GM12878 (cell line): ENCODE measurements around the gene KIF20B. TPM values are rescaled to one million over a fixed set of nuclear protein-coding genes. Genes with fewer than 3 reads are reported as not detected.

Source experiments
- ATAC-seq: fragments of 200-7000 bp; cut with Tn5 transposase; 3 replicates; pipeline ENCODE4 v1.9.1; 2020; ENCODE audit warnings: mild to moderate bottlenecking, moderate library complexity
- BruUV-seq: library from RNA; stranded (reverse); fragments of 400-500 nt; replicated peaks from 2 replicates; lab custom pipeline; 2021; lab: Mats Ljungman, UMichigan
- CTCF ChIA-PET: fragments of 300-600 bp; sonication (Branson Sonifier 250); formaldehyde crosslinking; extraction: SDS; loops from one replicate; lab custom pipeline; 2021; ENCODE audit warnings: inconsistent platforms; lab: Yijun Ruan, JAX
- POLR2A ChIA-PET: fragments of 350-600 bp; formaldehyde crosslinking; extraction: SDS; loops from one replicate; lab custom pipeline; 2021; ENCODE audit warnings: inconsistent platforms; lab: Charles Lee
- RAD21 ChIA-PET: fragments of 300-600 bp; sonication (Branson Sonifier 250); formaldehyde crosslinking; loops from one replicate; lab custom pipeline; 2023; ENCODE audit warnings: antibody characterized with exemption; ENCODE audit not compliant: unreplicated experiment; lab: Charles Lee
- SMC1A ChIA-PET: fragments of 300-600 bp; sonication (Branson Sonifier 250); formaldehyde crosslinking; loops from one replicate; lab custom pipeline; 2023; ENCODE audit not compliant: unreplicated experiment, uncharacterized antibody; lab: Charles Lee
- DNase-seq: peaks from one replicate; pipeline ENCODE4 v3.0.0-alpha.2; 2011; ENCODE audit warnings: low read depth, low spot score
- FAIRE-seq: peaks from 3 replicates; lab custom pipeline; 2011; peaks lifted over from hg19 to GRCh38; lab: Jason Lieb, UNC
- H2AFZ ChIP-seq: 2 replicates; pipeline ENCODE4 v1.6.0; 2011; ENCODE audit warnings: low read depth, low read length, control low read depth; ENCODE audit not compliant: control insufficient read depth
- H3K27ac ChIP-seq: 2 replicates; pipeline ENCODE4 v1.5.1; 2011; ENCODE audit warnings: control low read depth; ENCODE audit not compliant: control insufficient read depth, insufficient read depth
- H3K27me3 ChIP-seq, 2 experiments: replicated peaks in 1 of 2; 2 replicates each; pipeline versions ENCODE4 v1.6.0 to v1.6.1; 2011; ENCODE audit warnings: low read length in 1 of 2; ENCODE audit not compliant: control insufficient read depth in 2 of 2, insufficient read depth in 2 of 2
- H3K36me3 ChIP-seq, 2 experiments: 2 replicates each; pipeline ENCODE4 v1.5.1; 2011; ENCODE audit warnings: low read length in 1 of 2; ENCODE audit not compliant: control insufficient read depth in 2 of 2, insufficient read depth in 2 of 2
- H3K4me1 ChIP-seq: 2 replicates; pipeline ENCODE4 v1.6.1; 2011; ENCODE audit warnings: mild to moderate bottlenecking, low read length, moderate library complexity, mixed read lengths; ENCODE audit not compliant: control insufficient read depth, insufficient read depth
- H3K4me2 ChIP-seq: 2 replicates; pipeline ENCODE4 v1.6.0; 2011; ENCODE audit warnings: control low read depth; ENCODE audit not compliant: control insufficient read depth, insufficient read depth
- H3K4me3 ChIP-seq: fragments of 200-600 bp; sonication (generic); 2 replicates; pipeline ENCODE4 v1.5.1; 2016
- H3K79me2 ChIP-seq: 2 replicates; pipeline ENCODE4 v1.6.0; 2011; ENCODE audit warnings: low read length; ENCODE audit not compliant: control insufficient read depth, insufficient read depth
- H3K9ac ChIP-seq: 2 replicates; pipeline ENCODE4 v1.8.0; 2011; ENCODE audit warnings: low read length, control low read depth, mixed read lengths; ENCODE audit not compliant: control insufficient read depth, insufficient read depth
- H3K9me3 ChIP-seq: replicated peaks from 3 replicates; pipeline ENCODE4 v1.5.1; 2011; ENCODE audit warnings: mild to moderate bottlenecking, low read length; ENCODE audit not compliant: control insufficient read depth, insufficient read depth
- H4K20me1 ChIP-seq: 2 replicates; pipeline ENCODE4 v1.6.0; 2011; ENCODE audit not compliant: control insufficient read depth, insufficient read depth
- E2F8 ChIP-seq: fragments of 450-650 bp; IDR thresholded peaks from 2 replicates; pipeline ENCODE4 v1.6.1; 2018; ENCODE audit warnings: mild to moderate bottlenecking, low read depth, moderate library complexity; ENCODE audit not compliant: partially characterized antibody
- LARP7 ChIP-seq: fragments of 450-650 bp; IDR thresholded peaks from 2 replicates; pipeline ENCODE4 v1.6.1; 2017; ENCODE audit warnings: mild to moderate bottlenecking
- MEF2A ChIP-seq: IDR thresholded peaks from 2 replicates; pipeline ENCODE4 v1.6.1; 2011; ENCODE audit warnings: low read depth, mild to moderate bottlenecking, low read length, moderate library complexity; ENCODE audit not compliant: insufficient read depth
- MEF2B ChIP-seq: fragments of 450-650 bp; IDR thresholded peaks from 2 replicates; pipeline ENCODE4 v1.6.1; 2018; ENCODE audit warnings: mild to moderate bottlenecking, moderate library complexity; ENCODE audit not compliant: partially characterized antibody, poor library complexity, severe bottlenecking
- MTA2 ChIP-seq: fragments of 450-650 bp; IDR thresholded peaks from 2 replicates; pipeline ENCODE4 v1.6.1; 2016; ENCODE audit warnings: low read depth, mild to moderate bottlenecking, moderate library complexity
- NFYB ChIP-seq: IDR thresholded peaks from 2 replicates; pipeline ENCODE4 v1.6.1; 2011; ENCODE audit warnings: low read depth, mild to moderate bottlenecking, low read length, improper control_type of control experiment, moderate library complexity; ENCODE audit not compliant: insufficient read depth
- NR2F1 ChIP-seq: fragments of 450-650 bp; conservative IDR thresholded peaks from 2 replicates; pipeline ENCODE4 v1.6.1; 2017; ENCODE audit warnings: mild to moderate bottlenecking
- RUNX3 ChIP-seq: IDR thresholded peaks from 2 replicates; pipeline ENCODE4 v1.6.1; 2012; ENCODE audit warnings: low read length, inconsistent platforms
- SUZ12 ChIP-seq: fragments of 200-600 bp; sonication (generic); IDR thresholded peaks from one replicate; pipeline ENCODE4 v1.6.1; 2018; ENCODE audit warnings: antibody characterized with exemption, mild to moderate bottlenecking; ENCODE audit not compliant: unreplicated experiment
- USF2 ChIP-seq: IDR thresholded peaks from 2 replicates; pipeline ENCODE4 v1.6.1; 2011; ENCODE audit warnings: low read depth, low read length, improper control_type of control experiment, borderline replicate concordance
- YBX1 ChIP-seq: fragments of 450-650 bp; IDR thresholded peaks from 2 replicates; pipeline ENCODE4 v1.6.1; 2016; ENCODE audit warnings: antibody characterized with exemption
- YY1 ChIP-seq: IDR thresholded peaks from 2 replicates; pipeline ENCODE4 v1.6.1; 2011; ENCODE audit warnings: low read depth, mild to moderate bottlenecking, low read length
- ZBTB4 ChIP-seq: fragments of 450-650 bp; formaldehyde crosslinking; IDR thresholded peaks from 2 replicates; pipeline ENCODE4 v1.4.0; 2022; ENCODE audit warnings: mild to moderate bottlenecking, moderate library complexity
- ZSCAN29 ChIP-seq: fragments of 450-650 bp; IDR thresholded peaks from 2 replicates; pipeline ENCODE4 v1.6.1; 2017; ENCODE audit warnings: mild to moderate bottlenecking, moderate library complexity
- whole genome bisulfite sequencing: methylation state at CpG from one replicate; pipeline ENCODE4 v1.1.6; 2016; ENCODE audit warnings: low lambda C conversion rate; ENCODE audit not compliant: insufficient replicate concordance, insufficient coverage; ENCODE audit errors: missing lambda C conversion rate; 5-methylcytosine and 5-hydroxymethylcytosine counted together
- in situ Hi-C: fragments of 300-500 bp; cut with MboI; formaldehyde crosslinking; loops from 9 replicates; pipeline ENCODE4 v1.14.3; 2018; ENCODE audit warnings: mixed read lengths
- intact Hi-C: fragments of 100-400 bp; cut with micrococcal nuclease; formaldehyde crosslinking; loops from one replicate; pipeline ENCODE4 v1.14.2; 2022; ENCODE audit not compliant: unreplicated experiment
- polyA plus RNA-seq, 11 experiments: library from polyadenylated mRNA; depleted of rRNA in 4 of 11; unstranded in 6 of 11; stranded (reverse) in 5 of 11; fragments of >200 nt; fragmentation: Nextera tagmentation in 4 of 11; fragmentation: Illumina TruSeq in 1 of 11; extraction: Ambion mirVana in 4 of 11; extraction: Trizol in 1 of 11; gene quantifications; 1 replicate in 1 of 11; 2 replicates in 10 of 11; pipeline versions ENCODE4 v1.2.1 to v1.2.3, GENCODE V29; 2011 to 2016; ENCODE audit warnings: inconsistent platforms in 2 of 11, missing spikeins in 2 of 11, low read depth in 1 of 11
- total RNA-seq, 4 experiments: library from RNA; depleted of rRNA in 3 of 4; stranded (reverse); fragments of >200 nt in 3 of 4; fragmentation: Illumina TruSeq in 1 of 4; extraction: Trizol in 1 of 4; gene quantifications; 2 replicates each; pipeline versions ENCODE4 v1.2.1 to v1.2.3, GENCODE V29; 2013 to 2021

KIF20B gene
- total and polyA plus RNA-seq, 10 of the 15 experiments (the other 5 are each of a cell fraction or from before 2014, with no cell fraction given): 15.6 to 67.7 (median 44.3) TPM

- H3K4me3 ChIP-seq: no peak overlapping the region
- no peak for FAIRE-seq
- CTCF ChIA-PET: no interaction called here
Measured at GRCh38 chr10:89750441-89750840, 49.1 kb downstream of the KIF20B start.

More at GRCh38 chr10:89750441-89750840, 49.1 kb downstream of the KIF20B start:
- H3K27me3 ChIP-seq: no peaks in the 10 kb centered on the region
- no peak overlapping the region for H3K9ac ChIP-seq
- H3K79me2 ChIP-seq: no peaks in the 10 kb centered on the region
- ATAC-seq (no peak), DNase-seq (no peak)
- H2AFZ ChIP-seq: no peak overlapping the region
- no peaks in the 10 kb centered on the region for H3K9me3 ChIP-seq
- no TSS peak for BruUV-seq
- H3K27ac ChIP-seq: no peak overlapping the region
- in situ Hi-C loops: no loop called here
- no peaks in the 10 kb centered on the region for H3K4me1 ChIP-seq
- H3K36me3 ChIP-seq: peaks cover 7 to 13% of the 10 kb centered on the region in 2 experiments
- ChIA-PET SMC1A (interaction anchor here (0.8 kb wide), 1 partner anchor 8 kb away, joined by 3 read pairs; no protein-coding TSS in a partner anchor), POLR2A (interaction anchor here (0.8 kb wide), 1 partner anchor 49 kb away, joined by 3 read pairs; the partner anchor contains the start of gene KIF20B), RAD21 (no interaction called here)
- H4K20me1 ChIP-seq: no peaks in the 10 kb centered on the region
- WGBS: 90% methylated on average over 1 of the region's 1 CpG
- TF ChIP-seq ZBTB4 (CRISPR knock-in tag) (no peak), YBX1 (no peak), NR2F1 (no peak), MEF2B (no peak), NFYB (no peak), LARP7 (no peak), MEF2A (no peak), E2F8 (no peak), USF2 (no peak), ZSCAN29 (no peak), RUNX3 (no peak), YY1 (no peak), SUZ12 (no peak), MTA2 (no peak)
- intact Hi-C loops: no loop called here
- H3K4me2 ChIP-seq: no peak overlapping the region
